WTC11 (cell line): ENCODE measurements around the gene LMBRD1. TPM values are rescaled to one million over a fixed set of nuclear protein-coding genes. Genes with fewer than 3 reads are reported as not detected.

ENCODE experiments used
- ATAC-seq: fragments of 200-7000 bp; cut with Tn5 transposase; 2 replicates; pipeline ENCODE4 v1.10.0; 2021; ENCODE audit warnings: mild to moderate bottlenecking, moderate library complexity
- CTCF ChIA-PET: fragments of 300-600 bp; sonication (Branson Sonifier 250); formaldehyde crosslinking; loops from one replicate; lab custom pipeline; 2021; ENCODE audit warnings: antibody characterized with exemption; lab: Charles Lee
- POLR2A ChIA-PET: fragments of 350-600 bp; sonication (Branson Sonifier 250); formaldehyde crosslinking; loops from one replicate; lab custom pipeline; 2021; ENCODE audit warnings: antibody characterized with exemption; lab: Charles Lee
- DNase-seq: peaks from one replicate; pipeline ENCODE4 v3.0.0; 2021; ENCODE audit warnings: low spot score
- H3K27ac Mint-ChIP-seq: 2 replicates; pipeline ENCODE4 v1.8.0; 2021; ENCODE audit warnings: mixed read lengths
- H3K27me3 Mint-ChIP-seq: 2 replicates; pipeline ENCODE4 v1.8.0; 2021; ENCODE audit warnings: low read depth, mild to moderate bottlenecking, moderate library complexity, mixed read lengths
- H3K36me3 Mint-ChIP-seq: 2 replicates; pipeline ENCODE4 v1.8.0; 2021; ENCODE audit warnings: mixed read lengths
- H3K4me1 Mint-ChIP-seq: 2 replicates; pipeline ENCODE4 v1.8.0; 2022; ENCODE audit warnings: mixed read lengths
- H3K4me3 Mint-ChIP-seq: 2 replicates; pipeline ENCODE4 v1.8.0; 2021; ENCODE audit warnings: mild to moderate bottlenecking, moderate library complexity, mixed read lengths
- H3K9me3 Mint-ChIP-seq: 2 replicates; pipeline ENCODE4 v1.8.0; 2021; ENCODE audit warnings: mixed read lengths
- ATF1 ChIP-seq: sonication (generic); formaldehyde crosslinking; IDR thresholded peaks from 2 replicates; pipeline ENCODE4 v1.8.1; 2023; ENCODE audit warnings: mild to moderate bottlenecking, moderate library complexity, missing genetic modification reagents
- ATF3 ChIP-seq: sonication (generic); formaldehyde crosslinking; conservative IDR thresholded peaks from 2 replicates; pipeline ENCODE4 v1.8.1; 2022; ENCODE audit warnings: mild to moderate bottlenecking, missing genetic modification reagents
- CBFB ChIP-seq: sonication (generic); formaldehyde crosslinking; IDR thresholded peaks from 2 replicates; pipeline ENCODE4 v1.8.1; 2022; ENCODE audit warnings: mild to moderate bottlenecking, low read depth, missing genetic modification reagents
- CREM ChIP-seq: sonication (generic); formaldehyde crosslinking; IDR thresholded peaks from 2 replicates; pipeline ENCODE4 v1.8.1; 2022; ENCODE audit warnings: mild to moderate bottlenecking, missing genetic modification reagents, moderate library complexity
- CTCF ChIP-seq: fragments of 200-600 bp; IDR thresholded peaks from 2 replicates; pipeline ENCODE4 v1.8.0; 2022; ENCODE audit warnings: antibody characterized with exemption
- FOXP1 ChIP-seq: sonication (generic); formaldehyde crosslinking; IDR thresholded peaks from 2 replicates; pipeline ENCODE4 v1.8.0; 2022; ENCODE audit warnings: missing genetic modification reagents, mild to moderate bottlenecking, moderate library complexity, borderline replicate concordance
- FOXP4 ChIP-seq: sonication (generic); formaldehyde crosslinking; IDR thresholded peaks from 2 replicates; pipeline ENCODE4 v1.8.0; 2022; ENCODE audit warnings: mild to moderate bottlenecking, missing genetic modification reagents
- GRHL2 ChIP-seq: fragments of 250-450 bp; sonication (Bioruptor Pico); IDR thresholded peaks from 2 replicates; pipeline ENCODE4 v1.8.0; 2022; ENCODE audit warnings: mild to moderate bottlenecking, moderate library complexity; ENCODE audit not compliant: insufficient replicate concordance, severe bottlenecking
- JAZF1 ChIP-seq: fragments of 250-450 bp; sonication (Bioruptor Pico); IDR thresholded peaks from 2 replicates; pipeline ENCODE4 v1.9.0; 2021; ENCODE audit warnings: moderate library complexity, mild to moderate bottlenecking, inconsistent platforms
- JUN ChIP-seq: sonication (generic); formaldehyde crosslinking; IDR thresholded peaks from 2 replicates; pipeline ENCODE4 v1.8.0; 2023; ENCODE audit warnings: mild to moderate bottlenecking, missing genetic modification reagents
- KAT7 ChIP-seq: sonication (generic); formaldehyde crosslinking; IDR thresholded peaks from 2 replicates; pipeline ENCODE4 v1.8.1; 2023; ENCODE audit warnings: missing genetic modification reagents, mild to moderate bottlenecking, borderline replicate concordance
- NFATC4 ChIP-seq: fragments of 250-450 bp; sonication (Bioruptor Pico); IDR thresholded peaks from 2 replicates; pipeline ENCODE4 v1.9.0; 2021; ENCODE audit warnings: mild to moderate bottlenecking
- NFE2L1 ChIP-seq: sonication (generic); formaldehyde crosslinking; IDR thresholded peaks from 2 replicates; pipeline ENCODE4 v1.8.1; 2023; ENCODE audit warnings: missing genetic modification reagents
- NFYB ChIP-seq: sonication (generic); formaldehyde crosslinking; conservative IDR thresholded peaks from 2 replicates; pipeline ENCODE4 v1.8.0; 2022; ENCODE audit warnings: low read depth, missing genetic modification reagents
- NR1H2 ChIP-seq: sonication (generic); formaldehyde crosslinking; IDR thresholded peaks from 2 replicates; pipeline ENCODE4 v1.9.0; 2021; ENCODE audit warnings: mild to moderate bottlenecking, moderate library complexity, missing genetic modification reagents
- OVOL2 ChIP-seq: fragments of 250-450 bp; sonication (Bioruptor Pico); IDR thresholded peaks from 2 replicates; pipeline ENCODE4 v1.9.0; 2021; ENCODE audit warnings: mild to moderate bottlenecking, borderline replicate concordance
- PRRX2 ChIP-seq: fragments of 250-450 bp; sonication (Bioruptor Pico); IDR thresholded peaks from 2 replicates; pipeline ENCODE4 v1.8.0; 2021; ENCODE audit warnings: mild to moderate bottlenecking
- RELA ChIP-seq: sonication (generic); formaldehyde crosslinking; IDR thresholded peaks from 2 replicates; pipeline ENCODE4 v1.8.1; 2022; ENCODE audit warnings: missing genetic modification reagents, mild to moderate bottlenecking, borderline replicate concordance
- SMAD3 ChIP-seq: sonication (generic); formaldehyde crosslinking; IDR thresholded peaks from 2 replicates; pipeline ENCODE4 v1.8.0; 2022; ENCODE audit warnings: missing genetic modification reagents, mild to moderate bottlenecking, borderline replicate concordance
- SMAD4 ChIP-seq: sonication (generic); formaldehyde crosslinking; IDR thresholded peaks from 2 replicates; pipeline ENCODE4 v1.8.0; 2022; ENCODE audit warnings: mild to moderate bottlenecking, missing genetic modification reagents
- STAT6 ChIP-seq: sonication (generic); formaldehyde crosslinking; conservative IDR thresholded peaks from 2 replicates; pipeline ENCODE4 v1.8.1; 2023; ENCODE audit warnings: mild to moderate bottlenecking, low read depth, missing genetic modification reagents, moderate library complexity
- TP53 ChIP-seq: sonication (generic); formaldehyde crosslinking; IDR thresholded peaks from 2 replicates; pipeline ENCODE4 v1.8.1; 2023; ENCODE audit warnings: mild to moderate bottlenecking, missing genetic modification reagents
- ZNF232 ChIP-seq: sonication (generic); formaldehyde crosslinking; IDR thresholded peaks from 2 replicates; pipeline ENCODE4 v1.8.0; 2022; ENCODE audit warnings: mild to moderate bottlenecking, missing genetic modification reagents
- ZNF671 ChIP-seq: fragments of 250-450 bp; sonication (Bioruptor Pico); IDR thresholded peaks from 2 replicates; pipeline ENCODE4 v1.8.0; 2021; ENCODE audit warnings: mild to moderate bottlenecking
- ZSCAN18 ChIP-seq: fragments of 250-450 bp; sonication (Bioruptor Pico); IDR thresholded peaks from 2 replicates; pipeline ENCODE4 v2.1.2; 2022; ENCODE audit warnings: mild to moderate bottlenecking, moderate library complexity
- total RNA-seq: library from RNA; stranded (reverse); gene quantifications from 3 replicates; pipeline ENCODE4 v1.2.3, GENCODE V29; 2021
- TF ChIP-seq, protein P1 (sequence below): fragments of 250-450 bp; sonication (Bioruptor Pico); IDR thresholded peaks from 2 replicates; pipeline ENCODE4 v1.9.0; 2021; ENCODE audit warnings: mild to moderate bottlenecking

LMBRD1 gene
- total RNA-seq, 1 experiment from 2014 or later: 15.0 TPM

DNA sequence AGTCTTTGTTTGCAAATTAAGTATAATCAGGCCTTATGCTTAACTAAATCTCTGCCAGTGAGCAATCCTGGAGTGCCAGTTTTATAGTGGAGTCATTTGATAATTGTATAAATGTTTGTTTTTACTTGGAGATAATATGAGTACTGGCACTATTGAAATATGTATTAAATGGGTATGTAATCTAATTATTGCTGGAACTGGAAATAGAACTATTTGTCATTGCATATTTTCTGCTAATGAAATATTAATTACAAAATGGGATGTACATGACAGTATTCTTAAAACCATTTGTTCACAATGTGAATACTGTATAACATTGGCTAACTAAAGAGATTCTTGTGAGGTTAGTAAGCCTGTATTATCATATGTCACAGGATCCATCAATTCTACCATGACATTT, 20.5 kb upstream of the LMBRD1 start (continued):
- TF ChIP-seq STAT6 (CRISPR knock-in tag) (no peak), SMAD3 (CRISPR knock-in tag) (no peak), TP53 (CRISPR knock-in tag) (no peak), NR1H2 (no peak), NFATC4 (CRISPR knock-in tag) (no peak), JUN (CRISPR knock-in tag) (no peak), OVOL2 (CRISPR knock-in tag) (no peak), FOXP1 (CRISPR knock-in tag) (no peak), ZSCAN18 (CRISPR knock-in tag) (no peak), ZNF232 (no peak)

- peak overlapping the region; percentile 80 for H3K27ac Mint-ChIP-seq
- ChIA-PET POLR2A (no interaction called here), CTCF (interaction anchor here (1.8 kb wide), 1 partner anchor 20 kb away, joined by 13 read pairs; the partner anchor contains the start of gene LMBRD1)
- no peak overlapping the region for H3K4me3 Mint-ChIP-seq
- H3K27me3 Mint-ChIP-seq: no peaks in the 10 kb centered on the region
- DNase-seq: no peak
- peak; percentile 78 for ATAC-seq
- peaks cover 40% of the 10 kb centered on the region for H3K4me1 Mint-ChIP-seq
- TF ChIP-seq SMAD3 (CRISPR knock-in tag) (no peak), ATF1 (no peak), NFYB (CRISPR knock-in tag) (no peak), CTCF (no peak), RELA (CRISPR knock-in tag) (no peak), SMAD4 (CRISPR knock-in tag) (no peak), CBFB (CRISPR knock-in tag) (no peak), PRRX2 (no peak)
- TF ChIP-seq, protein P1, sequence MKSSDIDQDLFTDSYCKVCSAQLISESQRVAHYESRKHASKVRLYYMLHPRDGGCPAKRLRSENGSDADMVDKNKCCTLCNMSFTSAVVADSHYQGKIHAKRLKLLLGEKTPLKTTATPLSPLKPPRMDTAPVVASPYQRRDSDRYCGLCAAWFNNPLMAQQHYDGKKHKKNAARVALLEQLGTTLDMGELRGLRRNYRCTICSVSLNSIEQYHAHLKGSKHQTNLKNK (CRISPR knock-in tag): no peak
- H3K36me3 Mint-ChIP-seq: no peaks in the 10 kb centered on the region
- no peaks in the 10 kb centered on the region for H3K9me3 Mint-ChIP-seq
These were observed 19.8 kb upstream of the LMBRD1 start for GRCh38 chr6:69816569-69816968.

- Mint-ChIP-seq H3K27ac (peak overlapping the region; percentile 81), H3K27me3 (no peaks in the 10 kb centered on the region), H3K36me3 (no peaks in the 10 kb centered on the region), H3K4me3 (no peak overlapping the region), H3K4me1 (peaks cover 40% of the 10 kb centered on the region), H3K9me3 (no peaks in the 10 kb centered on the region)
- POLR2A ChIA-PET: interaction anchor here (0.7 kb wide), 1 partner anchor 222 kb away, joined by 3 read pairs; no protein-coding TSS in a partner anchor
- DNase-seq: no peak
- CTCF ChIA-PET: interaction anchor here (1.1 to 1.8 kb wide), 3 partner anchors 19 to 350 kb away, joined by 3 to 13 read pairs (median 5); partner anchors contain the start of genes COL19A1 and LMBRD1
- no peak for ATAC-seq
- TF ChIP-seq ZNF671 (CRISPR knock-in tag): no peak
- no peak for TF ChIP-seq JAZF1 (CRISPR knock-in tag)
- no peak for TF ChIP-seq GRHL2 (CRISPR knock-in tag)
- no peak for TF ChIP-seq FOXP4 (CRISPR knock-in tag)
- TF ChIP-seq NR1H2: no peak
- no peak for TF ChIP-seq NFE2L1 (CRISPR knock-in tag)
- TF ChIP-seq CREM (CRISPR knock-in tag): no peak
- no peak for TF ChIP-seq ATF3 (CRISPR knock-in tag)
- no peak for TF ChIP-seq ZSCAN18 (CRISPR knock-in tag)
- no peak for TF ChIP-seq KAT7 (CRISPR knock-in tag)
These were observed 19.2 kb upstream of the LMBRD1 start for GRCh38 chr6:69816026-69816425.
